Measurements from ENCODE around the gene QSOX2. TPM values are rescaled to one million over a fixed set of nuclear protein-coding genes. Genes with fewer than 3 reads are reported as not detected.

Gene QSOX2
- polyA plus RNA-seq, 10 donors: 5.5 to 11.9 (median 8.0) TPM

Other genes with a start within 250 kb of the QSOX2 start
- 10 to 100 TPM in 5 of 10 donors, 1 to 10 TPM in 5; 6.0 to 11.8 (median 10.0) TPM for gene NACC2, start 150.5 kb downstream of the QSOX2 start, polyA plus RNA-seq (ENCODE audit: insufficient read length in 10 of 10)
- gene TMEM250, start 126.9 kb downstream of the QSOX2 start, polyA plus RNA-seq (ENCODE audit: insufficient read length in 10 of 10): 10 to 100 TPM; 13.6 to 24.3 (median 18.4) TPM
- under 1 TPM in 2 of 10 donors, not detected in 8; 0.07 to 0.28 TPM for gene LHX3, start 40.7 kb downstream of the QSOX2 start, polyA plus RNA-seq (ENCODE audit: insufficient read length in 10 of 10)
- gene CCDC187, start 58.3 kb upstream of the QSOX2 start, polyA plus RNA-seq (ENCODE audit: insufficient read length in 10 of 10): under 1 TPM in 9 of 10 donors, not detected in 1; 0.03 to 0.17 (median 0.06) TPM
- 10 to 100 TPM; 15.9 to 30.8 (median 21.0) TPM for gene GPSM1, start 81.7 kb upstream of the QSOX2 start, polyA plus RNA-seq (ENCODE audit: insufficient read length in 10 of 10)
- 10 to 100 TPM in 5 of 10 donors, 1 to 10 TPM in 5; 5.0 to 16.2 (median 10.2) TPM for gene DNLZ, start 117.9 kb upstream of the QSOX2 start, polyA plus RNA-seq (ENCODE audit: insufficient read length in 10 of 10)
- gene CARD9, start 127.9 kb upstream of the QSOX2 start, polyA plus RNA-seq (ENCODE audit: insufficient read length in 10 of 10): 1 to 10 TPM in 8 of 10 donors, under 1 TPM in 2; 0.52 to 2.0 (median 1.3) TPM
- 1 to 10 TPM; 4.6 to 6.4 (median 5.2) TPM for gene SNAPC4, start 154.4 kb upstream of the QSOX2 start, polyA plus RNA-seq (ENCODE audit: insufficient read length in 10 of 10)
- 10 to 100 TPM; 22.4 to 35.6 (median 30.1) TPM for gene ENTR1, start 164.8 kb upstream of the QSOX2 start, polyA plus RNA-seq (ENCODE audit: insufficient read length in 10 of 10)
- 10 to 100 TPM; 32.4 to 44.0 (median 37.8) TPM for gene PMPCA, start 164.8 kb upstream of the QSOX2 start, polyA plus RNA-seq (ENCODE audit: insufficient read length in 10 of 10)
- gene INPP5E, start 194.0 kb upstream of the QSOX2 start, polyA plus RNA-seq (ENCODE audit: insufficient read length in 10 of 10): 10 to 100 TPM in 6 of 10 donors, 1 to 10 TPM in 4; 7.4 to 12.8 (median 10.4) TPM
- gene SEC16A, start 237.2 kb upstream of the QSOX2 start, polyA plus RNA-seq (ENCODE audit: insufficient read length in 10 of 10): 10 to 100 TPM; 31.4 to 50.7 (median 37.5) TPM

All from muscle of back (tissue), 10 donors.